Parathyroid adenoma (tissue), 2 donors: ENCODE data around the gene BBS9.

Experiments used
- H2AFZ ChIP-seq: fragments of 300-600 bp; sonication (generic); one replicate; pipeline ENCODE4 v1.7.0; 2017; ENCODE audit warnings: antibody characterized with exemption, mild to moderate bottlenecking
- H3K27ac ChIP-seq: fragments of 300-600 bp; sonication (generic); one replicate; pipeline ENCODE4 v1.7.0; 2017
- H3K27me3 ChIP-seq: fragments of 300-600 bp; sonication (generic); one replicate; pipeline ENCODE4 v1.7.0; 2017; ENCODE audit warnings: low read length; ENCODE audit not compliant: control insufficient read depth, insufficient read depth
- H3K36me3 ChIP-seq: fragments of 300-600 bp; sonication (generic); one replicate; pipeline ENCODE4 v1.7.0; 2017; ENCODE audit warnings: low read length; ENCODE audit not compliant: control insufficient read depth, insufficient read depth
- H3K4me1 ChIP-seq: fragments of 300-600 bp; sonication (generic); one replicate; pipeline ENCODE4 v1.7.0; 2017; ENCODE audit warnings: control low read depth
- H3K4me2 ChIP-seq: fragments of 300-600 bp; sonication (generic); one replicate; pipeline ENCODE4 v1.7.0; 2017; ENCODE audit warnings: low read length
- H3K4me3 ChIP-seq: fragments of 300-600 bp; sonication (generic); one replicate; pipeline ENCODE4 v1.7.0; 2017; ENCODE audit warnings: low read depth, low read length
- H3K79me2 ChIP-seq: fragments of 300-600 bp; sonication (generic); one replicate; pipeline ENCODE4 v1.7.0; 2017; ENCODE audit warnings: control low read depth
- H3K9ac ChIP-seq: fragments of 300-600 bp; sonication (generic); one replicate; pipeline ENCODE4 v1.7.0; 2017; ENCODE audit warnings: mild to moderate bottlenecking
- H3K9me3 ChIP-seq: fragments of 300-600 bp; sonication (generic); one replicate; pipeline ENCODE4 v1.7.0; 2017; ENCODE audit warnings: low read length; ENCODE audit not compliant: control insufficient read depth
- CTCF ChIP-seq: fragments of 300-600 bp; sonication (generic); IDR thresholded peaks from one replicate; pipeline ENCODE4 v1.7.0; 2017; ENCODE audit warnings: antibody characterized with exemption, mild to moderate bottlenecking
- donor health status: primary hyperparathyroidism.

The BBS9 gene

GRCh38 chr7:33486633-33487032 is 357.3 kb downstream of the BBS9 start:
- Histone ChIP-seq H3K79me2 (no peaks in the 10 kb centered on the region), H3K4me3 (no peak overlapping the region), H3K27ac (no peak overlapping the region), H3K27me3 (no peaks in the 10 kb centered on the region), H3K9me3 (no peaks in the 10 kb centered on the region), H3K9ac (no peak overlapping the region), H3K4me1 (no peaks in the 10 kb centered on the region), H2AFZ (no peak overlapping the region), H3K4me2 (no peak overlapping the region), H3K36me3 (no peaks in the 10 kb centered on the region)
- no peak for TF ChIP-seq CTCF

- Histone ChIP-seq H3K36me3 (no peaks in the 10 kb centered on the region), H3K9me3 (no peaks in the 10 kb centered on the region), H3K79me2 (no peaks in the 10 kb centered on the region), H3K4me1 (no peaks in the 10 kb centered on the region), H3K4me2 (no peak overlapping the region), H3K27me3 (no peaks in the 10 kb centered on the region), H3K4me3 (no peak overlapping the region), H3K27ac (no peak overlapping the region), H3K9ac (no peak overlapping the region), H2AFZ (no peak overlapping the region)
- no peak for TF ChIP-seq CTCF
These were observed 358.8 kb downstream of the BBS9 start for GRCh38 chr7:33487998-33488682.

- H3K27ac ChIP-seq, result no peak overlapping the region
- H2AFZ ChIP-seq, result no peak overlapping the region
- H3K9ac ChIP-seq, result no peak overlapping the region
- H3K4me3 ChIP-seq, result no peak overlapping the region
- no peak for TF ChIP-seq CTCF
- no peak overlapping the region for H3K4me2 ChIP-seq
- no peaks in the 10 kb centered on the region for H3K27me3 ChIP-seq
- no peaks in the 10 kb centered on the region for H3K4me1 ChIP-seq
- no peaks in the 10 kb centered on the region for H3K36me3 ChIP-seq
- H3K79me2 ChIP-seq, result no peaks in the 10 kb centered on the region
- H3K9me3 ChIP-seq, result no peaks in the 10 kb centered on the region
These were observed 365.1 kb downstream of the BBS9 start for GRCh38 chr7:33494474-33494873.

- H3K4me3 ChIP-seq, result no peak overlapping the region
- TF ChIP-seq CTCF, result no peak
- no peaks in the 10 kb centered on the region for H3K79me2 ChIP-seq
- no peaks in the 10 kb centered on the region for H3K36me3 ChIP-seq
- no peak overlapping the region for H3K4me2 ChIP-seq
- H3K27ac ChIP-seq, result no peak overlapping the region
- no peaks in the 10 kb centered on the region for H3K4me1 ChIP-seq
- H3K9me3 ChIP-seq, result no peaks in the 10 kb centered on the region
- no peak overlapping the region for H2AFZ ChIP-seq
- H3K27me3 ChIP-seq, result no peaks in the 10 kb centered on the region
- H3K9ac ChIP-seq, result no peak overlapping the region
These were observed 365.8 kb downstream of the BBS9 start for GRCh38 chr7:33495207-33495606.

- Histone ChIP-seq H3K4me2 (no peak overlapping the region), H3K79me2 (no peaks in the 10 kb centered on the region), H3K27ac (no peak overlapping the region), H3K4me1 (no peaks in the 10 kb centered on the region), H3K9ac (no peak overlapping the region), H3K4me3 (no peak overlapping the region), H3K27me3 (no peaks in the 10 kb centered on the region), H2AFZ (no peak overlapping the region), H3K36me3 (no peaks in the 10 kb centered on the region), H3K9me3 (no peaks in the 10 kb centered on the region)
- no peak for TF ChIP-seq CTCF
These were observed 367.7 kb downstream of the BBS9 start for GRCh38 chr7:33497051-33497450.
